Measurements from ENCODE around the gene REEP1. TPM values are rescaled to one million over a fixed set of nuclear protein-coding genes. Genes with fewer than 3 reads are reported as not detected.

The REEP1 gene
- total and polyA plus RNA-seq, 9 of the 15 experiments (the other 6 are each of a cell fraction or from before 2014, with no cell fraction given), result 0.11 to 0.67 (median 0.13) TPM

DNA sequence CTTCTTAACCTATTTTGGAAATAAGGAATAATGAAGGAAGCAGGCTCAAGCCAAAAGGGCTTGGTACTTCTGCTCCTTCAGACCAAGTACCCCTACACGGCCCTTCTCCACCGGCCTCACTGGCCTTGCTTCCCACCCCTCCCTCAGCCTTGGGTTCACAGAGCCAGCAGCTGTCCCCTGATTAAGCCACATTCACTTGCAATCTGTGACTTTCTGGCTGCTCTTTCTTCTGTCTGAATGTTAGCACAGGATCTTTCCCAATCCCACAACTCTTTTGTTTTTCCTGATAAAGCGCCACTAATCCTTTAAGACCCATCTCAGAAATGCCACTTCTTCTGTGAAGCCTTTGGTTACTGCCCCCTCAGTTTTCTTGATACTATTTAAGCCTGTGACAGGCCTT, 52.4 kb downstream of the REEP1 start:
- ChIA-PET POLR2A (no interaction called here), CTCF (ENCODE audit: low intra/inter-chr PET ratio) (interaction anchor here (0.6 kb wide), 1 partner anchor 415 kb away, joined by 3 read pairs; no protein-coding TSS in a partner anchor)
- Histone ChIP-seq H3K9me1 (ENCODE audit: control insufficient read depth, insufficient read depth, low read length) (no peaks in the 10 kb centered on the region), H3K9me3 (replicated peaks; ENCODE audit: control insufficient read depth, insufficient read depth, low read depth, low read length) (no peaks in the 10 kb centered on the region; the same call in 1 of the 2 replicates), H3K4me1 (replicated peaks in 1 of 2; ENCODE audit: control insufficient read depth in 2 of 2, insufficient read depth in 2 of 2, low read length in 2 of 2) (no peaks in the 10 kb centered on the region), H3K9ac (ENCODE audit: insufficient read depth in 1 of 2, low read depth in 2 of 2, low read length in 2 of 2) (no peak overlapping the region), H3K27me3 (ENCODE audit: control insufficient read depth in 2 of 2, insufficient read depth in 2 of 2, low read length in 2 of 2) (peaks cover 19 to 55% of the 10 kb centered on the region in 2 experiments), H3K79me2 (ENCODE audit: control insufficient read depth, insufficient read depth, low read length) (no peaks in the 10 kb centered on the region), H3K4me2 (ENCODE audit: insufficient read depth, low read length) (no peak overlapping the region), H3K36me3 (ENCODE audit: control insufficient read depth, insufficient read depth, low read length) (no peaks in the 10 kb centered on the region), H4K20me1 (replicated peaks; ENCODE audit: control insufficient read depth, insufficient read depth, low read length) (no peaks in the 10 kb centered on the region), H3K27ac (ENCODE audit: extremely low read depth, low read depth, low read length) (no peak overlapping the region), H3K4me3 (no peak overlapping the region), H2AFZ (ENCODE audit: low read depth, low read length) (no peak overlapping the region)
- WGBS (ENCODE audit: insufficient coverage, low coverage, missing lambda C conversion rate), result 3% methylated on average over 3 of the region's 3 CpGs
- intact Hi-C loops (cut with micrococcal nuclease) (loop anchor here (5.0 kb wide), 1 partner anchor 62 kb away; no protein-coding TSS in a partner anchor), in situ Hi-C loops (cut with MboI) (no loop called here)
- no peak for FAIRE-seq
- no peak for DNase-seq (ENCODE audit: extremely low read depth in 1 of 4, low spot score in 3 of 4)
- ATAC-seq, result no peak
- BruUV-seq (replicated peaks), result no TSS peak
- no peak for TF ChIP-seq ZNF436 (CRISPR knock-in tag; IDR thresholded peaks at IDR 0.05)
- TF ChIP-seq HDAC3 (IDR thresholded peaks at IDR 0.05; ENCODE audit: borderline replicate concordance, partially characterized antibody), result no peak
- no peak for TF ChIP-seq ZBTB11 (CRISPR knock-in tag; IDR thresholded peaks at IDR 0.05)
- TF ChIP-seq HDGF (IDR thresholded peaks at IDR 0.05), result no peak
- no peak for TF ChIP-seq STAG1 (CRISPR knock-in tag; IDR thresholded peaks at IDR 0.05; ENCODE audit: borderline replicate concordance)
- TF ChIP-seq, protein P1, sequence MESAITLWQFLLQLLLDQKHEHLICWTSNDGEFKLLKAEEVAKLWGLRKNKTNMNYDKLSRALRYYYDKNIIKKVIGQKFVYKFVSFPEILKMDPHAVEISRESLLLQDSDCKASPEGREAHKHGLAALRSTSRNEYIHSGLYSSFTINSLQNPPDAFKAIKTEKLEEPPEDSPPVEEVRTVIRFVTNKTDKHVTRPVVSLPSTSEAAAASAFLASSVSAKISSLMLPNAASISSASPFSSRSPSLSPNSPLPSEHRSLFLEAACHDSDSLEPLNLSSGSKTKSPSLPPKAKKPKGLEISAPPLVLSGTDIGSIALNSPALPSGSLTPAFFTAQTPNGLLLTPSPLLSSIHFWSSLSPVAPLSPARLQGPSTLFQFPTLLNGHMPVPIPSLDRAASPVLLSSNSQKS (CRISPR knock-in tag; IDR thresholded peaks at IDR 0.05), result no peak
- TF ChIP-seq NONO (IDR thresholded peaks at IDR 0.05; ENCODE audit: low read depth in 2 of 2, low read length in 1 of 2), result no peak
- no peak for TF ChIP-seq SIRT6 (IDR thresholded peaks at IDR 0.05; ENCODE audit: low read depth, low read length)
- no peak for TF ChIP-seq CBX5 (IDR thresholded peaks at IDR 0.05; ENCODE audit: borderline replicate concordance, low read depth)
- TF ChIP-seq SREBF1 (IDR thresholded peaks at IDR 0.05; ENCODE audit: borderline replicate concordance, low read depth, low read length), result no peak
- TF ChIP-seq, protein P2, sequence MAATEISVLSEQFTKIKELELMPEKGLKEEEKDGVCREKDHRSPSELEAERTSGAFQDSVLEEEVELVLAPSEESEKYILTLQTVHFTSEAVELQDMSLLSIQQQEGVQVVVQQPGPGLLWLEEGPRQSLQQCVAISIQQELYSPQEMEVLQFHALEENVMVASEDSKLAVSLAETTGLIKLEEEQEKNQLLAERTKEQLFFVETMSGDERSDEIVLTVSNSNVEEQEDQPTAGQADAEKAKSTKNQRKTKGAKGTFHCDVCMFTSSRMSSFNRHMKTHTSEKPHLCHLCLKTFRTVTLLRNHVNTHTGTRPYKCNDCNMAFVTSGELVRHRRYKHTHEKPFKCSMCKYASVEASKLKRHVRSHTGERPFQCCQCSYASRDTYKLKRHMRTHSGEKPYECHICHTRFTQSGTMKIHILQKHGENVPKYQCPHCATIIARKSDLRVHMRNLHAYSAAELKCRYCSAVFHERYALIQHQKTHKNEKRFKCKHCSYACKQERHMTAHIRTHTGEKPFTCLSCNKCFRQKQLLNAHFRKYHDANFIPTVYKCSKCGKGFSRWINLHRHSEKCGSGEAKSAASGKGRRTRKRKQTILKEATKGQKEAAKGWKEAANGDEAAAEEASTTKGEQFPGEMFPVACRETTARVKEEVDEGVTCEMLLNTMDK (IDR thresholded peaks at IDR 0.05; ENCODE audit: borderline replicate concordance, insufficient read depth, low read depth, low read length, poor library complexity, severe bottlenecking), result no peak
- TF ChIP-seq, protein P3, sequence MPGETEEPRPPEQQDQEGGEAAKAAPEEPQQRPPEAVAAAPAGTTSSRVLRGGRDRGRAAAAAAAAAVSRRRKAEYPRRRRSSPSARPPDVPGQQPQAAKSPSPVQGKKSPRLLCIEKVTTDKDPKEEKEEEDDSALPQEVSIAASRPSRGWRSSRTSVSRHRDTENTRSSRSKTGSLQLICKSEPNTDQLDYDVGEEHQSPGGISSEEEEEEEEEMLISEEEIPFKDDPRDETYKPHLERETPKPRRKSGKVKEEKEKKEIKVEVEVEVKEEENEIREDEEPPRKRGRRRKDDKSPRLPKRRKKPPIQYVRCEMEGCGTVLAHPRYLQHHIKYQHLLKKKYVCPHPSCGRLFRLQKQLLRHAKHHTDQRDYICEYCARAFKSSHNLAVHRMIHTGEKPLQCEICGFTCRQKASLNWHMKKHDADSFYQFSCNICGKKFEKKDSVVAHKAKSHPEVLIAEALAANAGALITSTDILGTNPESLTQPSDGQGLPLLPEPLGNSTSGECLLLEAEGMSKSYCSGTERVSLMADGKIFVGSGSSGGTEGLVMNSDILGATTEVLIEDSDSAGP (CRISPR knock-in tag; IDR thresholded peaks at IDR 0.05), result no peak
- TF ChIP-seq GABPA (tag; conservative IDR thresholded peaks at IDR 0.05; ENCODE audit: low read depth), result no peak
- TF ChIP-seq ZNF324 (CRISPR knock-in tag; IDR thresholded peaks at IDR 0.05), result no peak
